Fibroblast of skin of right quadriceps (primary cell): ENCODE measurements around the gene CRCP.
"Not testable (repeated sequence)": the region's sequence is repeated elsewhere in the genome, so short reads cannot be mapped to it uniquely, and the experiment has no call there.

ENCODE experiments used
- DNase-seq: peaks from one replicate; pipeline ENCODE4 v3.0.0-alpha.2; 2013

Gene CRCP

GRCh38 chr7:66110856-66111255 lies 3.8 kb upstream of the CRCP start:
- peak; percentile 98 for DNase-seq

- DNase-seq: not testable (repeated sequence)
Observed at GRCh38 chr7:66116680-66117420, 2.2 kb downstream of the CRCP start.

GRCh38 chr7:66118603-66119002 lies 4.0 kb downstream of the CRCP start:
- DNase-seq: no peak

- DNase-seq: no peak
Observed at GRCh38 chr7:66119245-66119850, 4.7 kb downstream of the CRCP start.

GRCh38 chr7:66123175-66123528 lies 8.5 kb downstream of the CRCP start:
- DNase-seq: no peak

GRCh38 chr7:66124569-66124861 lies 9.9 kb downstream of the CRCP start:
- not testable (repeated sequence) for DNase-seq

- DNase-seq: peak; percentile 45
Observed at GRCh38 chr7:66125052-66125694, 10.5 kb downstream of the CRCP start.

GRCh38 chr7:66125781-66126352 lies 11.2 kb downstream of the CRCP start:
- not testable (repeated sequence) for DNase-seq

GRCh38 chr7:66127172-66127571 lies 12.5 kb downstream of the CRCP start:
- not testable (repeated sequence) for DNase-seq

- DNase-seq: peak; percentile 54
Observed at GRCh38 chr7:66138994-66139752, 24.5 kb downstream of the CRCP start.

GRCh38 chr7:66140924-66141323 lies 26.3 kb downstream of the CRCP start:
- DNase-seq: peak; percentile 77

- DNase-seq: no peak
Observed at GRCh38 chr7:66142334-66142733, 27.7 kb downstream of the CRCP start.

GRCh38 chr7:66142996-66143395 lies 28.3 kb downstream of the CRCP start:
- DNase-seq: no peak

- DNase-seq: no peak
Observed at GRCh38 chr7:66143876-66144332, 29.3 kb downstream of the CRCP start.

GRCh38 chr7:66145400-66146104 lies 30.9 kb downstream of the CRCP start:
- no peak for DNase-seq

GRCh38 chr7:66146701-66147100 lies 32.1 kb downstream of the CRCP start:
- DNase-seq: peak; percentile 71

- not testable (repeated sequence) for DNase-seq
Observed at GRCh38 chr7:66147657-66148056, 33.0 kb downstream of the CRCP start.

- DNase-seq: peak; percentile 57
Observed at GRCh38 chr7:66150471-66150870, 35.8 kb downstream of the CRCP start.

GRCh38 chr7:66152371-66153191 lies 37.9 kb downstream of the CRCP start:
- DNase-seq: peak; percentile 78

GRCh38 chr7:66153691-66154090 lies 39.0 kb downstream of the CRCP start:
- DNase-seq: no peak

- DNase-seq: not testable (repeated sequence)
Observed at GRCh38 chr7:66156035-66156434, 41.4 kb downstream of the CRCP start.

- DNase-seq: no peak
Observed at GRCh38 chr7:66157060-66157459, 42.4 kb downstream of the CRCP start.
